AG04449 (cell line): ENCODE data around the gene SBF2.
"Not testable (repeated sequence)": the region's sequence is repeated elsewhere in the genome, so short reads cannot be mapped to it uniquely, and the experiment has no call there.

Experiments
- CTCF ChIA-PET: fragments of 350-600 bp; formaldehyde crosslinking; extraction: SDS; loops from one replicate; lab custom pipeline; 2021; ENCODE audit warnings: antibody characterized with exemption; lab: Yijun Ruan, JAX
- POLR2A ChIA-PET: fragments of 400-600, 350-600 bp; formaldehyde crosslinking; extraction: SDS; loops from one replicate; lab custom pipeline; 2020; ENCODE audit warnings: antibody characterized with exemption, inconsistent platforms; lab: Yijun Ruan, JAX
- DNase-seq: peaks from one replicate; pipeline ENCODE4 v3.0.0-alpha.2; 2010; ENCODE audit warnings: low read depth, low spot score
- H3K4me3 ChIP-seq: 2 replicates; pipeline ENCODE4 v1.5.1; 2011; ENCODE audit warnings: low read depth, mild to moderate bottlenecking, control low read depth, low read length
- CTCF ChIP-seq: IDR thresholded peaks from one replicate; pipeline ENCODE4 v1.5.1; 2011; ENCODE audit warnings: mild to moderate bottlenecking, moderate library complexity, low read length, control low read depth, inconsistent platforms; ENCODE audit not compliant: insufficient read depth; ENCODE audit errors: missing control alignments

The SBF2 gene

GRCh38 chr11:10130875-10131274, 163.1 kb downstream of the SBF2 start:
- POLR2A ChIA-PET: no interaction called here

GRCh38 chr11:10129184-10129583, 164.8 kb downstream of the SBF2 start:
- POLR2A ChIA-PET, CTCF ChIA-PET, H3K4me3 ChIP-seq, DNase-seq: not testable (repeated sequence)

More at GRCh38 chr11:10130875-10131274, 163.1 kb downstream of the SBF2 start:
- no peak overlapping the region for H3K4me3 ChIP-seq
- CTCF ChIA-PET: no interaction called here
- TF ChIP-seq CTCF: no peak
- DNase-seq: no peak

- ChIA-PET POLR2A (no interaction called here), CTCF (no interaction called here)
- no peak for DNase-seq
- TF ChIP-seq CTCF: no peak
- H3K4me3 ChIP-seq: no peak overlapping the region
Measured at GRCh38 chr11:10125522-10126133, 168.4 kb downstream of the SBF2 start.

GRCh38 chr11:10122326-10123197, 171.5 kb downstream of the SBF2 start:
- no peak for TF ChIP-seq CTCF
- no peak for DNase-seq
- POLR2A ChIA-PET: interaction anchor here (0.9 kb wide), 1 partner anchor 182 kb away, joined by 3 read pairs; the partner anchor contains the start of gene ADM
- CTCF ChIA-PET: interaction anchor here (1.0 kb wide), 1 partner anchor 244 kb away, joined by 3 read pairs; no protein-coding TSS in a partner anchor
- H3K4me3 ChIP-seq: no peak overlapping the region

- no peak for DNase-seq
- ChIA-PET POLR2A (no interaction called here), CTCF (no interaction called here)
- TF ChIP-seq CTCF: no peak
- no peak overlapping the region for H3K4me3 ChIP-seq
Measured at GRCh38 chr11:10118865-10119264, 175.2 kb downstream of the SBF2 start.

GRCh38 chr11:10117709-10118351, 176.2 kb downstream of the SBF2 start:
- ChIA-PET POLR2A (interaction anchor here (1.8 kb wide), 1 partner anchor 187 kb away, joined by 7 read pairs; the partner anchor contains the start of gene ADM), CTCF (no interaction called here)
- no peak for DNase-seq
- no peak for TF ChIP-seq CTCF
- H3K4me3 ChIP-seq: no peak overlapping the region
